Stimulated activated naive CD8-positive, alpha-beta T cell treated with anti-CD3 and anti-CD28 coated beads, Interleukin-15, Interleukin-2, amounts not matched to agents 100 ng/mL and 50 ng/mL, for 24 hours (primary cell): Measurements from ENCODE around the gene FBF1.
"Not testable (repeated sequence)": the region's sequence is repeated elsewhere in the genome, so short reads cannot be mapped to it uniquely, and the experiment has no call there.

Experiments
- H3K27ac Mint-ChIP-seq: one replicate; pipeline ENCODE4 v1.8.0; 2021; ENCODE audit warnings: mild to moderate bottlenecking, mixed read lengths
- H3K27me3 Mint-ChIP-seq: one replicate; pipeline ENCODE4 v1.8.0; 2021; ENCODE audit warnings: mixed read lengths
- H3K36me3 Mint-ChIP-seq: one replicate; pipeline ENCODE4 v1.8.0; 2021; ENCODE audit warnings: low read depth, mixed read lengths
- H3K4me1 Mint-ChIP-seq: one replicate; pipeline ENCODE4 v1.8.0; 2021; ENCODE audit warnings: low read depth, mixed read lengths
- H3K4me3 Mint-ChIP-seq: one replicate; pipeline ENCODE4 v1.8.0; 2021; ENCODE audit warnings: mild to moderate bottlenecking, mixed read lengths
- H3K9me3 Mint-ChIP-seq: one replicate; pipeline ENCODE4 v1.8.0; 2021; ENCODE audit warnings: mixed read lengths

The FBF1 gene

GRCh38 chr17:75870228-75870627, 70.6 kb downstream of the FBF1 start:
- not testable (repeated sequence) for H3K36me3 Mint-ChIP-seq, H3K4me3 Mint-ChIP-seq, H3K4me1 Mint-ChIP-seq, H3K27me3 Mint-ChIP-seq, H3K9me3 Mint-ChIP-seq, H3K27ac Mint-ChIP-seq

GRCh38 chr17:75869282-75870141, 71.3 kb downstream of the FBF1 start:
- peaks cover 11% of the 10 kb centered on the region for H3K4me1 Mint-ChIP-seq
- no peaks in the 10 kb centered on the region for H3K36me3 Mint-ChIP-seq
- H3K4me3 Mint-ChIP-seq, result no peak overlapping the region
- H3K27ac Mint-ChIP-seq, result no peak overlapping the region
- H3K27me3 Mint-ChIP-seq, result no peaks in the 10 kb centered on the region
- no peaks in the 10 kb centered on the region for H3K9me3 Mint-ChIP-seq

DNA sequence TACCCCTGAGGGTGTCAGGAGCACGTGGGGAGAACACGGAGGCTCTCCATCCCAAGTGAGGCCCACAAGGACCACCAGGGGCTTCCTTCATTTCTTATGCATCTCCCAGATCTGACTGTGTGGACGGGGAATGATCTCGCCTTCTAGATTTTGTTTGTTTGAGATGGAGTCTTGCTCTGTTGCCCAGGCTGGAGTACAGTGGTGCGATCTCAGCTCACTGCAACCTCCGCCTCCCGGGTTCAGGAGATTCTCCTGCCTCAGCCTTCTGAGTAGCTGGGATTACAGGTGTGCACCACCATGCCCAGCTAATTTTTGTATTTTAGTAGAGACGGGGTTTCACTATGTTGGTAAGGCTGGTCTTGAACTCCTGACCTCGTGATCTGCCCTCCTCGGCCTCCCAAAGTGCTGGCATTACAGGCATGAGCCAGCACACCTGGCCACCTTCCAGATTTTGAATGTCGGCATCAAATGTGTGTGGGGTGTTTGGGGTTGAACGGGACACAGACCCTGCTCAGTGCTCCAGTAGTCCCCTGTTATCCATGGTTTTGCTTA, 72.0 kb downstream of the FBF1 start:
- Mint-ChIP-seq H3K4me1 (peaks cover 18% of the 10 kb centered on the region), H3K27ac (peak overlapping the region; percentile 11)
- H3K9me3 Mint-ChIP-seq, H3K4me3 Mint-ChIP-seq, H3K27me3 Mint-ChIP-seq, H3K36me3 Mint-ChIP-seq: not testable (repeated sequence)

- peaks cover 18% of the 10 kb centered on the region for H3K4me1 Mint-ChIP-seq
- not testable (repeated sequence) for H3K9me3 Mint-ChIP-seq, H3K4me3 Mint-ChIP-seq, H3K27ac Mint-ChIP-seq, H3K27me3 Mint-ChIP-seq, H3K36me3 Mint-ChIP-seq
These were observed 75.2 kb downstream of the FBF1 start for GRCh38 chr17:75865404-75866188.

DNA sequence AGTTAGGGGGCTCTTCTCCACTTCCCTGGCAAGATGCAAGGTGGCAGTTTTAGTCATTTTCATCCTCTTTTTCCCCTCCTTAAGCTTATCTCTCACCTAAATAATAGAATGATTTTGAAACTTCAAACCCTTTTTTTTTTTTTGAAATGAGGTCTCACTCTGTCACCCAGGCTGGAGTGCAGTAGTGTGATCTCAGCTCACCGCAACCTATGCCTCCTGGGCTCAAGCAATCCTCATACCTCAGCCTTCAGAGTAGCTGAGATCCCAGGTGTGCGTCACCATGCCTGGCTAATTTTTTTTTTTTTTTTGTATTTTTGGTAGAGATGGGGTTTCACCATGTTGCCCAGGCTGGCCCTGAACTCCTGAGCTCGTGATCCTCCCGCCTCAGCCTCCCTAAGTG, 76.0 kb downstream of the FBF1 start:
- not testable (repeated sequence) for H3K9me3 Mint-ChIP-seq, H3K36me3 Mint-ChIP-seq, H3K27me3 Mint-ChIP-seq, H3K4me3 Mint-ChIP-seq
- Mint-ChIP-seq H3K4me1 (peaks cover 18% of the 10 kb centered on the region), H3K27ac (peak overlapping the region; percentile 68)

- Mint-ChIP-seq H3K9me3 (no peaks in the 10 kb centered on the region), H3K4me3 (no peak overlapping the region), H3K27ac (peak overlapping the region; percentile 68), H3K4me1 (peaks cover 23% of the 10 kb centered on the region), H3K27me3 (no peaks in the 10 kb centered on the region), H3K36me3 (no peaks in the 10 kb centered on the region)
These were observed 76.4 kb downstream of the FBF1 start for GRCh38 chr17:75864448-75864871.

GRCh38 chr17:75861927-75862317, 78.9 kb downstream of the FBF1 start:
- no peaks in the 10 kb centered on the region for H3K27me3 Mint-ChIP-seq
- H3K36me3 Mint-ChIP-seq, result no peaks in the 10 kb centered on the region
- H3K9me3 Mint-ChIP-seq, result no peaks in the 10 kb centered on the region
- H3K27ac Mint-ChIP-seq, result no peak overlapping the region
- H3K4me1 Mint-ChIP-seq, result peaks cover 40% of the 10 kb centered on the region
- no peak overlapping the region for H3K4me3 Mint-ChIP-seq
